Measurements from ENCODE around the gene DNAJC24.

DNAJC24 gene

GRCh38 chr11:31369348-31370329 lies at the start of gene DNAJC24, which contains the start of gene DCDC1:
Gene DNAJC24, plus strand, starts transcription at chr11:31369860. Its CDS starts 889 bp downstream, at chr11:31370749.
Gene DCDC1, minus strand, starts transcription at chr11:31369739. Its CDS starts 41,459 bp downstream, at chr11:31328280.
- TF ChIP-seq CTCF (IDR thresholded peaks at IDR 0.05) = no peak

GRCh38 chr11:31323145-31323544 lies 46.5 kb upstream of the DNAJC24 start:
- TF ChIP-seq CTCF (IDR thresholded peaks at IDR 0.05) = no peak

- TF ChIP-seq CTCF (IDR thresholded peaks at IDR 0.05) = no peak
Observed at GRCh38 chr11:31325160-31325559, 44.5 kb upstream of the DNAJC24 start.

GRCh38 chr11:31326470-31327148 lies 43.1 kb upstream of the DNAJC24 start:
- no peak for TF ChIP-seq CTCF (IDR thresholded peaks at IDR 0.05)

GRCh38 chr11:31327417-31327816 lies 42.2 kb upstream of the DNAJC24 start:
- TF ChIP-seq CTCF (IDR thresholded peaks at IDR 0.05) = no peak

GRCh38 chr11:31328697-31329096 lies 41.0 kb upstream of the DNAJC24 start:
- TF ChIP-seq CTCF (IDR thresholded peaks at IDR 0.05) = no peak

- TF ChIP-seq CTCF (IDR thresholded peaks at IDR 0.05) = no peak
Observed at GRCh38 chr11:31337806-31338205, 31.9 kb upstream of the DNAJC24 start.
